CD8-positive, alpha-beta memory T cell (primary cell): ENCODE data around the gene NUP214. TPM values are rescaled to one million over a fixed set of nuclear protein-coding genes. Genes with fewer than 3 reads are reported as not detected.

Experiments used
- CTCF ChIA-PET: fragments of 350-600 bp; sonication (Branson Sonifier 250); formaldehyde crosslinking; loops from one replicate; lab custom pipeline; 2021; ENCODE audit warnings: antibody characterized with exemption; lab: Charles Lee
- POLR2A ChIA-PET: fragments of 350-600 bp; sonication (Branson Sonifier 250); formaldehyde crosslinking; loops from one replicate; lab custom pipeline; 2021; ENCODE audit warnings: antibody characterized with exemption; lab: Charles Lee
- DNase-seq, 5 donors: peaks; one replicate each; pipeline versions ENCODE4 v3.0.0 to v3.0.0-alpha.2; 2020 to 2022; ENCODE audit warnings: mixed read lengths in 1 of 5
- H3K27ac ChIP-seq: one replicate; pipeline ENCODE4 v1.7.0; 2013; ENCODE audit warnings: low read depth, mild to moderate bottlenecking, low read length, moderate library complexity
- H3K27me3 ChIP-seq: 2 replicates; pipeline ENCODE4 v1.7.0; 2013; ENCODE audit warnings: low read length, mild to moderate bottlenecking; ENCODE audit not compliant: insufficient read depth, poor library complexity, severe bottlenecking
- H3K36me3 ChIP-seq: 2 replicates; pipeline ENCODE4 v1.7.0; 2013; ENCODE audit warnings: mild to moderate bottlenecking, low read length, moderate library complexity; ENCODE audit not compliant: insufficient read depth
- H3K4me1 ChIP-seq: 2 replicates; pipeline ENCODE4 v1.7.0; 2013; ENCODE audit warnings: mild to moderate bottlenecking, low read length, moderate library complexity; ENCODE audit not compliant: insufficient read depth
- H3K4me3 ChIP-seq: 2 replicates; pipeline ENCODE4 v1.7.0; 2013; ENCODE audit warnings: mild to moderate bottlenecking, low read length
- H3K9me3 ChIP-seq: 2 replicates; pipeline ENCODE4 v1.7.0; 2013; ENCODE audit warnings: mild to moderate bottlenecking, low read length
- H3K27ac Mint-ChIP-seq, 8 donors: one replicate each; pipeline ENCODE4 v1.8.0; 2020 to 2021; ENCODE audit warnings: mixed read lengths in 8 of 8, mild to moderate bottlenecking in 6 of 8, inconsistent platforms in 3 of 8, moderate library complexity in 3 of 8
- H3K27me3 Mint-ChIP-seq, 2 donors: one replicate each; pipeline ENCODE4 v1.8.0; 2020 to 2021; ENCODE audit warnings: mixed read lengths in 2 of 2, mild to moderate bottlenecking in 1 of 2, moderate library complexity in 1 of 2
- H3K36me3 Mint-ChIP-seq, 3 donors: one replicate each; pipeline ENCODE4 v1.8.0; 2020 to 2021; ENCODE audit warnings: mixed read lengths in 3 of 3, inconsistent platforms in 1 of 3, mild to moderate bottlenecking in 1 of 3
- H3K4me1 Mint-ChIP-seq, 3 donors: one replicate each; pipeline ENCODE4 v1.8.0; 2020 to 2021; ENCODE audit warnings: mixed read lengths in 3 of 3, inconsistent platforms in 1 of 3, mild to moderate bottlenecking in 1 of 3
- H3K4me3 Mint-ChIP-seq, 7 donors: one replicate each; pipeline ENCODE4 v1.8.0; 2020 to 2021; ENCODE audit warnings: mixed read lengths in 7 of 7, mild to moderate bottlenecking in 6 of 7, moderate library complexity in 4 of 7, inconsistent platforms in 2 of 7
- H3K9me3 Mint-ChIP-seq, 5 donors: one replicate each; pipeline ENCODE4 v1.8.0; 2020 to 2022; ENCODE audit warnings: mixed read lengths in 5 of 5, mild to moderate bottlenecking in 3 of 5, moderate library complexity in 2 of 5, inconsistent platforms in 1 of 5
- polyA plus RNA-seq: library from polyadenylated mRNA; unstranded; fragments of 300-500 nt; fragmentation: Illumina TruSeq; gene quantifications from one replicate; pipeline ENCODE4 v1.2.3, GENCODE V29; 2021
- total RNA-seq, 2 experiments: library from RNA; stranded (reverse); gene quantifications; one replicate each; pipeline ENCODE4 v1.2.3, GENCODE V29; 2021

Gene NUP214
- total and polyA plus RNA-seq, 3 experiments from 2014 or later = 21.3 to 69.5 (median 69.2) TPM

- Mint-ChIP-seq H3K27ac (no peak overlapping the region), H3K36me3 (no peaks in the 10 kb centered on the region), H3K4me3 (peak overlapping the region in 1 of 7 donors; percentile 44), H3K27me3 (peaks cover 20 to 41% of the 10 kb centered on the region in 2 donors), H3K4me1 (peaks cover 4 to 9% (median 6%) of the 10 kb centered on the region in 3 donors), H3K9me3 (no peaks in the 10 kb centered on the region)
- no peaks in the 10 kb centered on the region for H3K4me1 ChIP-seq
- no peak overlapping the region for H3K4me3 ChIP-seq
- no peaks in the 10 kb centered on the region for H3K9me3 ChIP-seq
- H3K36me3 ChIP-seq = no peaks in the 10 kb centered on the region
- ChIA-PET POLR2A (no interaction called here), CTCF (interaction anchor here (1.4 kb wide), 1 partner anchor 10 kb away, joined by 3 read pairs; no protein-coding TSS in a partner anchor)
- DNase-seq = no peak
- H3K27ac ChIP-seq = no peak overlapping the region
- peaks cover 32% of the 10 kb centered on the region for H3K27me3 ChIP-seq
Observed at GRCh38 chr9:131094622-131095021, 30.8 kb upstream of the NUP214 start.

GRCh38 chr9:131095666-131096268, 29.6 kb upstream of the NUP214 start:
- peaks cover 4 to 9% (median 6%) of the 10 kb centered on the region in 3 donors for H3K4me1 Mint-ChIP-seq
- no peaks in the 10 kb centered on the region for H3K36me3 Mint-ChIP-seq
- peak overlapping the region in 6 of 7 donors; percentile 40 to 69 (median 66) for H3K4me3 Mint-ChIP-seq
- peaks cover 32% of the 10 kb centered on the region for H3K27me3 ChIP-seq
- no peak overlapping the region for H3K4me3 ChIP-seq
- DNase-seq = no peak
- H3K27me3 Mint-ChIP-seq = peaks cover 22 to 41% of the 10 kb centered on the region in 2 donors
- POLR2A ChIA-PET = no interaction called here
- no peaks in the 10 kb centered on the region for H3K9me3 ChIP-seq
- no peak overlapping the region for H3K27ac ChIP-seq
- CTCF ChIA-PET = no interaction called here
- H3K27ac Mint-ChIP-seq = peak overlapping the region in 2 of 8 donors; percentile 32 to 59
- no peaks in the 10 kb centered on the region for H3K9me3 Mint-ChIP-seq
- no peaks in the 10 kb centered on the region for H3K4me1 ChIP-seq
- H3K36me3 ChIP-seq = no peaks in the 10 kb centered on the region

DNA sequence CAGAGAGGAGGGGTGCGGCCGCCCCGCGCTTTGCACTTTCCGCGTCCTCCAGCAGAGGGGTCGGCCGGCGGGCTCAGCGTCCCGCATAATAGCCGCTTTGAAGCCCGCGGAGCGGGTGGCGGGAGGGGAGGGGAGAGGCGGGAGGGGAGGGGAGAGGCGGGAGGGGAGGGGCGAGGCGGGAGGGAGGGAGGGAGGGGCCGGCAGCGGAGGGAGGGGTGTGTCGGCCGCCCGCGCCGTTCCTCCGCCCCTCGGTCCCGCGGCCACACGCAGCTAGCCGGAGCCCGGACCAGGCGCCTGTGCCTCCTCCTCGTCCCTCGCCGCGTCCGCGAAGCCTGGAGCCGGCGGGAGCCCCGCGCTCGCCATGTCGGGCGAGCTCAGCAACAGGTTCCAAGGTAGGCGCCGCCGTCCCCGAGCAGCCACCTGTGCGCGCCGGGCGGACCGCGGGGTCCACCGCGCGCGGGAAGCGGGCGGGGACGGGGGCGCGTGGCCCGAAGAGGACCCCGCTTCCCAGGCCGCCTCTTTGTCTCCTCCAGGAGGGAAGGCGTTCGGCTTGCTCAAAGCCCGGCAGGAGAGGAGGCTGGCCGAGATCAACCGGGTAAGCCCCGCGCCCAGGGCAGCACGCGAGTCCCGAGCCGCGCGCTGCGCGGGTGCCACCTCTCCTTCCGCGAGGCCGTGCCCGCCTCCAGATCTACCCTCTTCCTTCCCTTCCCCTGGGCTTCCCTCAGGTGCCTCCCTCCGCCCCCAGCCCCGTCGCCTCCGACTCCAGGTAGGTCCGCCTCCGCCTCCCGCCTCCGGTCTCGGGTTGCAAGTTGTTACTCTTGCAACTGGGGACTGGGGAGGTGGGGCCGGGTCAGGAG, 28.9 kb upstream of the NUP214 start, which contains the start of gene AIF1L:
Gene AIF1L (plus strand): TSS at position 263 of the 857 bp plus-strand sequence. CDS start 99 bp downstream, at position 362.
- Histone ChIP-seq H3K36me3 (no peaks in the 10 kb centered on the region), H3K4me3 (peak within 1 kb of the TSS; percentile 27), H3K4me1 (no peaks in the 10 kb centered on the region), H3K27me3 (peaks cover 32% of the 10 kb centered on the region), H3K27ac (no peak within 1 kb of the TSS), H3K9me3 (no peaks in the 10 kb centered on the region)
- ChIA-PET POLR2A (no interaction called here), CTCF (interaction anchor here (1.1 kb wide), 2 partner anchors 8 to 10 kb away, joined by 4 read pairs; no protein-coding TSS in a partner anchor)
- peak within 1 kb of the TSS in 6 of 7 donors; percentile 50 to 75 (median 67) for H3K4me3 Mint-ChIP-seq
- H3K9me3 Mint-ChIP-seq = no peaks in the 10 kb centered on the region
- peaks cover 22 to 41% of the 10 kb centered on the region in 2 donors for H3K27me3 Mint-ChIP-seq
- H3K4me1 Mint-ChIP-seq = peaks cover 4 to 9% (median 6%) of the 10 kb centered on the region in 3 donors
- no peaks in the 10 kb centered on the region for H3K36me3 Mint-ChIP-seq
- H3K27ac Mint-ChIP-seq = peak within 1 kb of the TSS in 2 of 8 donors; percentile 32 to 59
- DNase-seq = no peak

- H3K27ac Mint-ChIP-seq = no peak overlapping the region
- POLR2A ChIA-PET = no interaction called here
Observed at GRCh38 chr9:131097126-131097947, 28.0 kb upstream of the NUP214 start.

GRCh38 chr9:131097948-131098278, 27.5 kb upstream of the NUP214 start:
- ChIA-PET CTCF (interaction anchor here (1.1 kb wide), 1 partner anchor 8 kb away, joined by 4 read pairs; no protein-coding TSS in a partner anchor), POLR2A (no interaction called here)
- Histone ChIP-seq H3K4me3 (no peak overlapping the region), H3K4me1 (no peaks in the 10 kb centered on the region), H3K36me3 (no peaks in the 10 kb centered on the region), H3K27ac (no peak overlapping the region), H3K27me3 (peaks cover 32% of the 10 kb centered on the region), H3K9me3 (no peaks in the 10 kb centered on the region)
- peaks cover 22 to 41% of the 10 kb centered on the region in 2 donors for H3K27me3 Mint-ChIP-seq
- H3K4me3 Mint-ChIP-seq = peak overlapping the region in 1 of 7 donors; percentile 74
- no peaks in the 10 kb centered on the region for H3K9me3 Mint-ChIP-seq
- peaks cover 4 to 9% (median 6%) of the 10 kb centered on the region in 3 donors for H3K4me1 Mint-ChIP-seq
- DNase-seq = no peak
- H3K36me3 Mint-ChIP-seq = no peaks in the 10 kb centered on the region
- no peak overlapping the region for H3K27ac Mint-ChIP-seq

More at GRCh38 chr9:131097126-131097947, 28.0 kb upstream of the NUP214 start:
- H3K9me3 ChIP-seq = no peaks in the 10 kb centered on the region
- H3K27ac ChIP-seq = no peak overlapping the region
- H3K9me3 Mint-ChIP-seq = no peaks in the 10 kb centered on the region
- peaks cover 22 to 41% of the 10 kb centered on the region in 2 donors for H3K27me3 Mint-ChIP-seq
- peak overlapping the region; percentile 27 for H3K4me3 ChIP-seq
- no peaks in the 10 kb centered on the region for H3K36me3 ChIP-seq
- H3K27me3 ChIP-seq = peaks cover 32% of the 10 kb centered on the region
- CTCF ChIA-PET = interaction anchor here (1.1 kb wide), 2 partner anchors 9 kb away, joined by 4 read pairs; no protein-coding TSS in a partner anchor
- H3K4me3 Mint-ChIP-seq = peak overlapping the region in 6 of 7 donors; percentile 23 to 75 (median 56)
- no peaks in the 10 kb centered on the region for H3K36me3 Mint-ChIP-seq
- no peak for DNase-seq
- H3K4me1 ChIP-seq = no peaks in the 10 kb centered on the region
- H3K4me1 Mint-ChIP-seq = peaks cover 4 to 9% (median 6%) of the 10 kb centered on the region in 3 donors

GRCh38 chr9:131098391-131099101, 26.8 kb upstream of the NUP214 start:
- no peaks in the 10 kb centered on the region for H3K9me3 ChIP-seq
- no peaks in the 10 kb centered on the region for H3K36me3 ChIP-seq
- Mint-ChIP-seq H3K27me3 (peaks cover 22 to 41% of the 10 kb centered on the region in 2 donors), H3K9me3 (no peaks in the 10 kb centered on the region), H3K36me3 (no peaks in the 10 kb centered on the region), H3K27ac (no peak overlapping the region), H3K4me3 (no peak overlapping the region), H3K4me1 (peaks cover 4 to 9% (median 6%) of the 10 kb centered on the region in 3 donors)
- H3K4me3 ChIP-seq = no peak overlapping the region
- ChIA-PET CTCF (no interaction called here), POLR2A (no interaction called here)
- DNase-seq = no peak
- H3K27me3 ChIP-seq = peaks cover 32% of the 10 kb centered on the region
- no peaks in the 10 kb centered on the region for H3K4me1 ChIP-seq
- H3K27ac ChIP-seq = no peak overlapping the region

DNA sequence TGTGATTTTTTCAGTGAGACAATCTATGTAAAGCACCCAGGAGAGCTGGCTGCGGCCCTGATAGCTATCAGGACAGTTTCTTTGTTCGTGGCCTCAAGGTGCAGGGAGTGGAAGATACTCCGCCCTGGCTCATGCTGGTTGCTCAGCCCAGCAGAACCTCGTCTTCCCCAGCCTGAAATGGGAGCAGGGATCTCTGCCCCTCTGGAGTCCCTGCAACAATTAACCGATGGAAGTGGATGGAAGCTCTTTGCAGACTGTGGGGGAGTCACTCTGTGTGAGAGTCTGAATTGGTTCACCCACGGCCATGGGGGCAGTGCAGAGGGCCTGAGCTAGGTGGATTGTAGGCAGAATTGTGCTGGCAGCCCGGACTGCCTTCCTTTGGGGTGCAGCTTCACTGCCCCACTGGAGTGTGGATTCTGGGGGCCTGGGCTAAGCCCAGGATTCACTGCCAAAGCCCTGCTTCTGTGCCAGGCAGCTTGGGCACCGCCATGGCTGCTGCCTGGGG, 26.2 kb upstream of the NUP214 start:
- Mint-ChIP-seq H3K4me3 (peak overlapping the region in 1 of 7 donors; percentile 48), H3K36me3 (no peaks in the 10 kb centered on the region), H3K27ac (no peak overlapping the region), H3K27me3 (peaks cover 22 to 36% of the 10 kb centered on the region in 2 donors), H3K4me1 (peaks cover 4 to 9% (median 6%) of the 10 kb centered on the region in 3 donors), H3K9me3 (no peaks in the 10 kb centered on the region)
- Histone ChIP-seq H3K4me3 (no peak overlapping the region), H3K27me3 (peaks cover 28% of the 10 kb centered on the region), H3K4me1 (no peaks in the 10 kb centered on the region), H3K9me3 (no peaks in the 10 kb centered on the region), H3K36me3 (no peaks in the 10 kb centered on the region), H3K27ac (no peak overlapping the region)
- no peak for DNase-seq
- ChIA-PET POLR2A (no interaction called here), CTCF (no interaction called here)
